ENCODE results near the gene IFT57. TPM values are rescaled to one million over a fixed set of nuclear protein-coding genes. Genes with fewer than 3 reads are reported as not detected.

IFT57 gene
- total RNA-seq, 1 donor from 2014 or later = 31.4 TPM

GRCh38 chr3:108184824-108185223 is 37.4 kb downstream of the IFT57 start:
- TF ChIP-seq CTCF (IDR thresholded peaks at IDR 0.05; ENCODE audit: unreplicated experiment) = no peak
- Mint-ChIP-seq H3K27ac (ENCODE audit: unreplicated experiment) (no peak overlapping the region), H3K4me3 (ENCODE audit: unreplicated experiment) (no peak overlapping the region), H3K4me1 (ENCODE audit: unreplicated experiment) (peaks cover 9% of the 10 kb centered on the region), H3K27me3 (ENCODE audit: unreplicated experiment) (no peaks in the 10 kb centered on the region), H3K36me3 (ENCODE audit: low read depth, unreplicated experiment) (peaks cover 9% of the 10 kb centered on the region), H3K9me3 (ENCODE audit: unreplicated experiment) (no peaks in the 10 kb centered on the region)
- DNase-seq (ENCODE audit: low spot score) = no peak

- Mint-ChIP-seq H3K4me3 (ENCODE audit: unreplicated experiment) (no peak overlapping the region), H3K27me3 (ENCODE audit: unreplicated experiment) (no peaks in the 10 kb centered on the region), H3K4me1 (ENCODE audit: unreplicated experiment) (peaks cover 10% of the 10 kb centered on the region), H3K36me3 (ENCODE audit: low read depth, unreplicated experiment) (peaks cover 7% of the 10 kb centered on the region), H3K9me3 (ENCODE audit: unreplicated experiment) (no peaks in the 10 kb centered on the region), H3K27ac (ENCODE audit: unreplicated experiment) (no peak overlapping the region)
- DNase-seq (ENCODE audit: low spot score) = no peak
- TF ChIP-seq CTCF (IDR thresholded peaks at IDR 0.05; ENCODE audit: unreplicated experiment) = no peak
These were observed 38.3 kb downstream of the IFT57 start for GRCh38 chr3:108183971-108184370.

- no peak for TF ChIP-seq CTCF (IDR thresholded peaks at IDR 0.05; ENCODE audit: unreplicated experiment)
- H3K4me3 Mint-ChIP-seq (ENCODE audit: unreplicated experiment) = no peak overlapping the region
- peaks cover 7% of the 10 kb centered on the region for H3K36me3 Mint-ChIP-seq (ENCODE audit: low read depth, unreplicated experiment)
- H3K4me1 Mint-ChIP-seq (ENCODE audit: unreplicated experiment) = peaks cover 10% of the 10 kb centered on the region
- H3K27me3 Mint-ChIP-seq (ENCODE audit: unreplicated experiment) = no peaks in the 10 kb centered on the region
- H3K27ac Mint-ChIP-seq (ENCODE audit: unreplicated experiment) = no peak overlapping the region
- H3K9me3 Mint-ChIP-seq (ENCODE audit: unreplicated experiment) = no peaks in the 10 kb centered on the region
- DNase-seq (ENCODE audit: low spot score) = no peak
These were observed 39.0 kb downstream of the IFT57 start for GRCh38 chr3:108183181-108183580.

- Mint-ChIP-seq H3K9me3 (ENCODE audit: unreplicated experiment) (no peaks in the 10 kb centered on the region), H3K27me3 (ENCODE audit: unreplicated experiment) (no peaks in the 10 kb centered on the region), H3K4me1 (ENCODE audit: unreplicated experiment) (peaks cover 10% of the 10 kb centered on the region), H3K36me3 (ENCODE audit: low read depth, unreplicated experiment) (peaks cover 7% of the 10 kb centered on the region), H3K27ac (ENCODE audit: unreplicated experiment) (no peak overlapping the region), H3K4me3 (ENCODE audit: unreplicated experiment) (no peak overlapping the region)
- DNase-seq (ENCODE audit: low spot score) = no peak
- TF ChIP-seq CTCF (IDR thresholded peaks at IDR 0.05; ENCODE audit: unreplicated experiment) = no peak
These were observed 39.9 kb downstream of the IFT57 start for GRCh38 chr3:108182339-108182738.

GRCh38 chr3:108181172-108181571 is 41.1 kb downstream of the IFT57 start:
- no peak for TF ChIP-seq CTCF (IDR thresholded peaks at IDR 0.05; ENCODE audit: unreplicated experiment)
- H3K4me3 Mint-ChIP-seq (ENCODE audit: unreplicated experiment) = no peak overlapping the region
- peaks cover 7% of the 10 kb centered on the region for H3K36me3 Mint-ChIP-seq (ENCODE audit: low read depth, unreplicated experiment)
- no peak overlapping the region for H3K27ac Mint-ChIP-seq (ENCODE audit: unreplicated experiment)
- no peaks in the 10 kb centered on the region for H3K9me3 Mint-ChIP-seq (ENCODE audit: unreplicated experiment)
- DNase-seq (ENCODE audit: low spot score) = no peak
- H3K4me1 Mint-ChIP-seq (ENCODE audit: unreplicated experiment) = peaks cover 12% of the 10 kb centered on the region
- no peaks in the 10 kb centered on the region for H3K27me3 Mint-ChIP-seq (ENCODE audit: unreplicated experiment)

All from endothelial cell (in vitro differentiated cells).